ENCODE measurements around the gene PCDHGB7.

DNA sequence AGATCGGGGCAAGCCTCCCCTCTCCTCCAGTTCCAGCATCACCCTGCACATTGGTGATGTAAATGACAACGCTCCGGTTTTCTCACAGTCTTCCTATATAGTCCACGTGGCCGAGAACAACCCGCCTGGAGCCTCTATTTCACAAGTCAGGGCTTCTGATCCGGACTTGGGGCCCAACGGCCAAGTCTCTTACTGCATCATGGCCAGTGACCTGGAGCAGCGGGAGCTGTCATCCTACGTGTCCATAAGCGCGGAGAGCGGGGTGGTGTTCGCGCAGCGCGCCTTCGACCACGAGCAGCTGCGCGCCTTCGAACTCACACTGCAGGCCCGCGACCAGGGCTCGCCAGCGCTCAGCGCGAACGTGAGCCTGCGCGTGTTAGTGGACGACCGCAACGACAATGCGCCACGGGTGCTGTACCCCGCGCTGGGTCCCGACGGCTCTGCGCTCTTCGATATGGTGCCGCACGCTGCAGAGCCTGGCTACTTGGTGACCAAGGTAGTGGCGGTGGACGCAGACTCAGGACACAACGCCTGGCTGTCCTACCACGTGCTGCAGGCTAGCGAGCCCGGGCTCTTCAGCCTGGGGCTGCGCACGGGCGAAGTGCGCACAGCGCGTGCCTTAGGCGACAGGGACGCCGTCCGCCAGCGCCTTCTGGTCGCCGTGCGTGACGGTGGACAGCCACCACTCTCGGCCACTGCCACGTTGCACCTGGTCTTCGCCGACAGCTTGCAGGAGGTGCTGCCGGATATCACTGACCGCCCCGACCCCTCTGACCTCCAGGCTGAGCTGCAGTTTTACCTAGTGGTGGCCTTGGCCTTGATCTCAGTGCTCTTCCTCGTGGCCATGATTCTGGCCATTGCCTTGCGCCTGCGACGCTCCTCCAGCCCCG is 28.1 kb upstream of the PCDHGB7 start:
- TF ChIP-seq RCOR1 (IDR thresholded peaks at IDR 0.05; ENCODE audit: low read length): no peak
- no peak for TF ChIP-seq TEAD4 (IDR thresholded peaks at IDR 0.05; ENCODE audit: borderline replicate concordance, insufficient read depth)
- no peak for TF ChIP-seq ELF1 (IDR thresholded peaks at IDR 0.05)
- no peak for TF ChIP-seq MEF2A (IDR thresholded peaks at IDR 0.05; ENCODE audit: borderline replicate concordance, low read depth)
